Mucosa of gallbladder (tissue), 1 donor: ENCODE measurements around the gene LIPF. TPM values are rescaled to one million over a fixed set of nuclear protein-coding genes. Genes with fewer than 3 reads are reported as not detected.
"Not testable (repeated sequence)": the region's sequence is repeated elsewhere in the genome, so short reads cannot be mapped to it uniquely, and the experiment has no call there.

Experiments
- DNase-seq: peaks from one replicate; pipeline ENCODE4 v3.0.0-alpha.2; 2020; ENCODE audit warnings: low spot score
- total RNA-seq: library from RNA; stranded (reverse); gene quantifications from one replicate; pipeline ENCODE4 v1.2.1, GENCODE V29; 2021
- donor health status: DM: no; HTN: no; CAD: no.

Gene LIPF
- total RNA-seq, 1 donor from 2014 or later, result not detected

DNA sequence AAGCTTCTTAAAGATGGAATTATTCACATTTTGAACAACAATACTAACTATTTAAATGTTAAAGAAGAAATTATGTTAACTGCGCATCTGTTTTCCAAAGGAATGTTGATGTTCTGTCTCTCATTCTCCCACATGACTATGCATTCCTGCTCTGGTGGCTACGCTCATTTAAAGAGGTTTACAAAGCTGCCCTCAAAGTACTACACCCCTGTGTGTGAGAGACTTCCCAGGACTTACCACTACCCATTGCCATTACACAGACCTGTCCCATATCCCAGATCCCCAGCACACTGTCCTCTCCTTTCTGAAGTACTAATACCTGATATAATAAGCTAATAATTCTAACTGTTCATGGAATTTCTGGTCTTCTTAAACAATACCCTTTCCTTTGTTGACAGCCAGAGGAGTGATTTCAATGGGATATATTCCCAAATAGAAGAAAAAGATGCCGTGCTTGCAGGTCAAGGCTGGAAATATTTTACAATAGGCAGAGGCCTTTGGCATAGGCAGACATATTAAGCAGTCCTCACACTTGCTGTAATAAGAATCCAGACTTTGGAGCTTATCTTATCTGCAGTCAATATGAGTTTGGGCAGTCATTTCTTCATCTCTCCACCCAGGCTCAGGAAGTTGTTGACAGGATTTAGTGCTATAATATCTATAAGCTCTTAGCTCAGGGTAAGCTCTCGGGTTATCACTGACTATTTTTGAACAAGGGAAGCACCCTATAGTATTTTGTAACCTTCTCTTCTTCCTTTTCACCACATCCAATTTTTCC, 12.2 kb downstream of the LIPF start:
- no peak for DNase-seq

DNA sequence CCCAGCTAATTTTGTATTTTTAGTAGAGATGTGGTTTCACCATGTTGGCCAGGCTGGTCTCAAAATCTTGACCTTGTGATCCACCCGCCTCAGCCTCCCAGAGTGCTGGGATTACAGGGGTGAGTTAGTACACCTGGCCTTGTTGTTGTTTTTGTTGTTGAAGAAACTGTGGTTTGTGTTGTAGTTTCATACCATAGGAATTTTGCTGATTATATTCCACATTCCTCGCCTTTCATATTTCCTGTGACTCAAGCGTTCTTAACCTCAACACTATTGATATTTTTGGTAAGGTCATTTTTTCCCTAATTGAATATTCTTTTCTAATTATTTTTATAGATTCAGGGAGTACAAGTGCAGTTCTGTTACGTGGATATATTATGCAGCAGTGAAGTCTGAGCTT, 16.7 kb downstream of the LIPF start:
- DNase-seq, result no peak

DNA sequence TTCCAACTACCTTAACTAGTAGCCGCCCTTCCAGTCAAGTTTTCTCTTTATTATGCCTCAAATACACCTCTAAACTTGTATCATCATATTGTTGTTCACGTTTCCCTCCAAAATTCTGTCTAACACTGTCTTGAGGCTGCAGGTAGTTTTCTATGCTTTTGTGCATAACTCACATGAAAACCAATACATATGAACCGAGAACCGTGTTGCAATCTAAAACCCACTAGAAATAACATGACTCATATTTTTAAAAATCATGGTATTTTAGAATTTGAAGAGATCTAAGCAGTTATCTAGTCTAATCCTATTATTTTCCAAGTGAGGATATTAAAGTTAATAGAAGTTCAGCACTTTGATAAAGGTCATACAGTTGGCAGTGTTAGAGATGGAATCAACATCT, 18.2 kb downstream of the LIPF start:
- DNase-seq, result no peak

DNA sequence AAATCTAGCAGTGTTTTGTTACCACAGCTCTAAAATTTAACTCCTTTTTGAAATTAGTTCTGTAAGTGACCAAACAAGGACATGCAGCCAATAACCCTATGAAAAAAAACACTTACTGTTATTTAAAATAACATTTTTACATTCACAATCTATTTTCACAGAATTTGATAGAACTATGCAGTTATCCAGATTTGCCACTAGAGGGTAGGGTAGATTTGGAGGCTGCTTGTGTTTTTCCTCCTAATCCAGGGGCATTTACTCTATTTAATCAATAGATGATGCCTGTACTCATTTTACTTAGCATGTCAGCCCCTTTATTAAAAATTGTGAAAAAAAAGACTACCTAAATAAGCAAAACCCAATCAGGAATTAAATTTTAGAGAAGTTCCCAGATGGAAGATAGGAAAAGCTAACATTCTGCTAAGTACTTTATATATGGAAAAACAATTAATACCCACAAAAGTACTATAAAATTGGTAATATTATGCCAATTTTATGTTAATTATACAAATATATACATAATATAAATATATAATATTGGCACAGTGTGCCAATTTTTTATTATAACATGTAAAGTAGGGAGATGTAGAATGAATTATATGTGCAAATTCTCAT, 23.7 kb downstream of the LIPF start:
- no peak for DNase-seq

DNA sequence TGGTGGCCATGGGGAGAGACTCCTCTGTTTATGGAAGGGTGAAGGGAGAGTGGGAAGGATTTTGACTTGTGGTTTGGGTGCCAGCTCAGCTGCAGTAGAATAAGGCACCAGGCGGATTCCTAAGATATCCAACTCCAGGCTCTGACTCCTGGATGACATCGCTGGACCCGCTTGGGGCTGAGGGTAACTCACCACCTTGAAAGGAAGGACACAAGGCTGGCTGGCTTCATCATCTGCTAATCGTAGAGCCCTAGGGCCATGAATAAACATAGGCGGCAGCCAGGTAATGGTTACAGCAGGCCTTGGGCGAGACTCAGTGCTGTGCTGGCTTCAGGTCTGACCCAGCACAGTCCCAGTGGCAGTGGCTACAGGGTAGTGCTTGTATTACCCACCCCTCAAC, 25.1 kb downstream of the LIPF start:
- DNase-seq, result no peak

DNA sequence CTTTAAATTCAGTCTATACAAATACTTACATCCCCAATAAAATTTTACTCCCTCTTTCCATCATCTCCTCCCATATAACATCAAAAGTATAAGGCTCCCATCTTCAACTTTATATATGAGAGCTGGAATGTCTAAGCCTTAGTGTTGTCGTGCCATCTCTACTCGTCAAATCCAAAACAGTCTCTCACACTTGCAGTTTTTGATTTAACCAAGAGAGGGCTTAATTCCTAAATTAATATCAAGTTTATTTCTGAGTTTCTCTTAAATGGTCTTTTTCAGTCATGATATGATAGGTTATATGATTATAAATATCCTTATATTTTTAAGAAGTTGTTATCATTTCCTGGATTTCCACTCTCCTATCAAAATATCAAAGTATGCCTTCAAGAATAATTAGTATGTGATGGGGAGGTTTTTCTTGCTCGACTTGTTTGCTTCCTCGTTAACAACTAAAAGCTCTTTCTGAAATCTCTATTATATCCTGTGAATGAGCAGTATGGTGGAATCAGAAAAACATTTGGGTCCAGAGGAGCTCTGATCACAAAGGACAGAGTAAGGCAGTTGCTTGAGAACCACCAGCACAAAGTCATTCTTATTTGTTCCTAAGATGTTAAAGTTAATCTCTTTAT, 29.3 kb downstream of the LIPF start:
- no peak for DNase-seq

DNA sequence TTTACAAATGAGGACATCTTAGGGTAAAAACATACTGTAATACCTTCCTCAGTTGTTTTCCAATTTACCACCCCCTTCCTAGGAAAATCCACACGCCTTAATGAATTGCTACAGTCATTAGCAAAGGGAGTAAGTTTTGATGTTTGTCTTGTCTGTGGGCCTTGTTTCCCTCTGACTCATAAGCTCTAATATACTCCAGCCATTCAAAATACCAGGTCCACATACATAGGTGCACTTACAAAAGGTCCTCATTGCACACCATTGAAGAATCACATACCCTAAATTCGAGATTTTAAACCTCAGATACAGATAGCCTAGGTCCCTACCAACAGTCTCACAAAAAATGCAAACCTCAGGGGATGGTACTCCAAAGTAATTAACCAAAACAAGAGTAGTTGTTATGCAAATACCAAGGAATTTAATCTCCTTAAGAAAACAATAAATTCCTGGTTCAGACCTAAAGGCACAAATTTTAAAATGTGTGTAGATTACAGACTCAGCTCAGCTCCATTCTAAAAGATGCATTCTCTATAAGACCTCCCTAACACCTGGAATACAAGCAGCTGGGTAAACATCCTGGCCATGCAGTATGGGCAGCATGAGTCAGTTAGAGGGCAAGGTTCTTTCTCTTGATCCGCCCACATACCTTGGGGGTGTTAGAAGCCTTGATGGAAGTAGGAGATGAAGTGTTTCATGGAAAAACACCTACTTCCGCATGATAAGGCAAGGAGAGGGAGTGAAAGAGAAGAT, 38.8 kb downstream of the LIPF start:
- no peak for DNase-seq

DNA sequence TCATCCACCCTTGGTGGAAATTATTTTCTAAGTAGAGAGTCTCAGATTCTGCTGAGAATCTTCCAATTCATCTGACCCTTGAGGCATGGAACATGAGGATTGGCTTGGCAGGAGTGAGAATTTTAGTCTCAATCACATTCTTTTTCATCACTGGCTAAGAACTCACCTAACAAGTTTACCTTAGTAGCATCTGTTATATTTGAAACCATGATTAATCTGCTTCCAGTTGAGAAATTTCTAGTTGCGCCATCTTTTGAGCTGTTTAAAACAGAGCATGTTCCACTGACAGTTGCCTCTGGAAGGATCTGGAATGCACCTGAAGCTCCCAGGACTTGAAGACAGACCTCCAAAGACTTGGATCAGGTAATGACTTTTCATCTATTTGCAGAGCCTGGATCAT, 41.7 kb downstream of the LIPF start, which contains the start of gene LIPK:
Gene LIPK (plus strand): TSS at position 292 of the 400 bp plus-strand sequence. CDS start 18,295 bp downstream, outside the sequence.
- DNase-seq, result no peak

DNA sequence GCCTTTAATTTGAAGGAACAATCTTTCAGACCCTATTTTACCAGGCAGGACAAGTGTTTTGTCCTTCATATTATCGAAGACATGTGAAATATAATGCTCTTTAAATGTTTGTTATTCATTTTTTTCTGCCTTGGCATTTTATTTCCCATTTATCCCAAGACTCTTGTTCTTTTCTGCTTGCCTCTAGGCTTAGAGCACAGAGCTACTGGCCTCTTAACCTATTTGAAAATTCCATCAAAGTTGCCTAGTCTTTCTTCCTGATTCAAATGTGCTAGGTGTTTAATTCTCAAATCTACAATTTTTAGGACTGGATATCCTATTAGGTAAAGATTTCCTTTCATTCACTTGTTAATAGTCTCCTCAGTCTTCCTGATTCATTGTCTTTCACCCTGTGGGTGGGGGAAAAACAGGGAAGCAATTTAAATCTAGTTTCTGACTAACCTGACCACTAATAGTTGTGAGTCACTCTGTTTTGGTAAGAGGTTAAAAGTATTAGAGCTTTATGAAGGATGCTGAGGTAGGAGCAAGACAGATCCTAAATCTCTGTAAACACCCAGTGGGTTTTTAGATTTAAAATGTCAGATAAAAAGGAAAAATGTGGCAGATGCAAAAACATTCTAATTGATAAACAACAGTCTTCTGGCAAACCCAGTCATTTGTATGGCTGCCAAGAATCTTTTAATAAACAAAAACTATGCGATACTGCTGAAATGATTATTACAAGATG, 43.4 kb downstream of the LIPF start:
- DNase-seq, result no peak

DNA sequence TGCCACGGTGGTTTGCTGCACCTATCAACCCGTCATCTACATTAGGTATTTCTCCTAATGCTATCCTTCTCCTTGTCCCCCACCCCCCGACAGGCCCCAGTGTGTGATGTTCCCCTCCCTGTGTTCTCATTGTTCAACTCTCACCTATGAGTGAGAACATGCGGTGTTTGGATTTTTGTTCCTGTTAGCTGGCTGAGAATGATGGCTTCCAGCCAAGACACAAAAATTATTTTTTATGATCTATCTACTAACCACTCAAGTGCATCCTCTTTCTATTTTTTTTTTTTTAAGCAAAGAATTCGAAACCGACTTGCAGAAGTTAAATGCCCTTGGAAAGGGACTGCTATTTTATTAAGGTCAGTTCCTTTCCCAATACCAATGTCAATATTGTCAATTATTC, 45.1 kb downstream of the LIPF start:
- DNase-seq, result not testable (repeated sequence)

DNA sequence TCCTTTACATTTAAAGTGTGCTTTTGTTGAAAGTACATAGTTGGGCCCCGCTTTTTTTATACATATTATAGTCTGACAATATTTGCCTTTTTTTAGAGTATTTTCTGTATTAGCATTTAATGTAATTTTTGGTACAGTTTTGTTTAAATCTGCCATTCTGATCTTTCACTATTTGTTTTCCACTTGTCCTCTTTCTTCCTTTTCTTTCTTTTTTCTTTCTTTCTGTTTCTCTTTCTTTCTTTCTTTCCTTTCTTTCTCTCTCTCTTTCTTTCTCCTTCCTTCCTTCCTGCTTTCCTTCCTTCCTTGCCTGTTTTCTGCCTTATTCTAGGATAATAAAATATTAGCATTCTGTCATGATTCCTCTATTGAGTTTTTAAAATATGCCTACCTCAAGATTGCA, 51.3 kb downstream of the LIPF start:
- no peak for DNase-seq

DNA sequence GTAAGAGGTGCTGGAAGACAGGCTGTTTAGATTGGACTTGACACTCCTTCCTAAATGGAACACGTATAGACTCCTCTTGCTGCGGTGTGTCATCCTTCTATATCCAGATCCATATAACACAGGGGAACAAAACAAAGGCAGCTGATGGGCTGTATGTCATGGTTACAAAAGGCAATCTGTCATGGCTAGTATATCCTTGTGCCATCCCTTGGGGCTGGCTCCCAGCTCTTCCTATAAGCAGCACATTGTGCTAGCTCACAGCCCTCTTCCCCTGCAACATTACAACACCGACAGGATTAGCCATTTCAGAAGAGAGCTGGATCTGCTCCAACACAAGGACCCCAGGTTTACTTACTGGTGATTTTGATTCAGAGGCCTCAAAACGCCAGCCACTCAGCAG, 57.1 kb downstream of the LIPF start:
- DNase-seq, result no peak

DNA sequence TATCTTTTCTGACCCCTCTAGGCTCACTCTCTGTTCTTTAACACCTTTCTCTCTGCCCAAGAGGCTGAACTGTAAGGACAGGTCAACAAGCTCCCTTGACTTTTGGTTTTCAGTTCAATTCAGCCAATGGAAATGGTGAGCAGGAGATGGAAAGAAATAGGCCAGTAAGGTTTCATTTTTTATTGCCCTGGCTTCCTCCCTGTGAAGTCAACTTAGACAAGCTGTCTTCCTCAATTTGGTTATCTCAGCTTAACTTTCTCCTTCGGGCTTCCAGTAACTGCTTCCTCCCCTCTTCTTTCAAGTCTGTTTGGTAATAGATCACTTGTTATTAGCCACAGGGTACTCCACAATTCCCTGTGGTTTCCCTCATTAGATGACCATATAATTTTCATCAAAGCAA, 61.6 kb downstream of the LIPF start:
- DNase-seq, result no peak

DNA sequence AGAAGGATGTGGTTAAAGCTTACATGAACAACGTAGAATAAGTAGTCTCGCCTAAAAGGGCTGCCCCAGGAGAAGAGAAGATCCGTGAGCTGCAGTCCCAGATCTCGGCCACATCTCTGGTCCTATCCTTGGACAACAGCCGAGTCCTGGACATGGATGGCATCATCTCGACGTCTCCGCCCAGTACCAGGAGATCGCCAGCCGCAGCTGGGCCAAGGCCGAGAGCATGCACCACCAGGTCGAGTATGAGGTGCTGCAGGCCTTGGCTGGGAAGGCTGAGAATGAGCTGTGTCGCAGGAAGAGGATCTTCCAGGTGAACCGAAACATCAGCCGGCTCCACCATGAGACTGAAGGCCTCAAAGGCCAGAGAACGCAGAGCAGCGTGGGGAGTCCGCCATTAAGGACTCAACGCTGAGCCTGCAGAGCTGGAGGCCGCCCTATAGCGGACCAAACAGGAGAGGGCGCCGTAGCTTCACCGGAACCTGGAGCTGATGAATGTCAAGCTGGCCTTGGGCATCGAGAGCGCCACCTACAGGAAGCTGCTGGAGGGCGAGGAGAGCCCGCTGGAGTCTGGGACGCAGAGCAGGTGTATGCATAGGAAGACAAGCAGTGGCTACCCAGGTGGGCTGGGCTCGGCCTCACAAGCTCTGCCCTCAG, 64.0 kb downstream of the LIPF start:
- no peak for DNase-seq

Other genes starting within 250 kb of the LIPF start
- gene RNLS, start 81.1 kb upstream of the LIPF start, total RNA-seq, result 14.6 TPM
- gene LIPJ, start 77.7 kb upstream of the LIPF start, total RNA-seq, result not detected
- not detected for gene LIPK, start 41.8 kb downstream of the LIPF start, total RNA-seq
- not detected for gene LIPN, start 95.6 kb downstream of the LIPF start, total RNA-seq
- gene LIPM, start 138.3 kb downstream of the LIPF start, total RNA-seq, result not detected
- gene ANKRD22, start 187.4 kb downstream of the LIPF start, total RNA-seq, result 11.6 TPM
- gene STAMBPL1, start 215.8 kb downstream of the LIPF start, total RNA-seq, result 6.8 TPM